ENCODE results near the gene IL20RB. TPM values are rescaled to one million over a fixed set of nuclear protein-coding genes. Genes with fewer than 3 reads are reported as not detected.

The IL20RB gene
- total and polyA plus RNA-seq, 2 of the 13 experiments (the other 11 are each of a cell fraction or from before 2014, with no cell fraction given): 0.22 to 0.32 TPM

GRCh38 chr3:136955813-136956212, 2.0 kb upstream of the IL20RB start (continued):
- TF ChIP-seq ZNF138 (CRISPR knock-in tag; IDR thresholded peaks at IDR 0.05; ENCODE audit: low read depth): no peak
- no peak for TF ChIP-seq TCF12 (IDR thresholded peaks at IDR 0.05)
- TF ChIP-seq TCF12 (CRISPR knock-in tag; IDR thresholded peaks at IDR 0.05): no peak
- TF ChIP-seq FOXP4 (CRISPR knock-in tag; IDR thresholded peaks at IDR 0.05): no peak
- no peak for TF ChIP-seq NAIF1 (CRISPR knock-in tag; IDR thresholded peaks at IDR 0.05; ENCODE audit: borderline replicate concordance)
- TF ChIP-seq SALL2 (CRISPR knock-in tag; IDR thresholded peaks at IDR 0.05): no peak
- TF ChIP-seq ZFP90 (CRISPR knock-in tag; IDR thresholded peaks at IDR 0.05; ENCODE audit: borderline replicate concordance): no peak
- 0 out of 2 replicates have a peak, but pooled peaks have one; percentile 36 for TF ChIP-seq JUN (CRISPR knock-in tag; IDR thresholded peaks at IDR 0.05)
- no peak for TF ChIP-seq ELK4 (CRISPR knock-in tag; IDR thresholded peaks at IDR 0.05; ENCODE audit: borderline replicate concordance)
- no peak for TF ChIP-seq RAD51 (IDR thresholded peaks at IDR 0.05; ENCODE audit: borderline replicate concordance)
- peak; percentile 53; the same call in 1 of the 2 replicates for TF ChIP-seq SMARCE1 (IDR thresholded peaks at IDR 0.05; ENCODE audit: borderline replicate concordance)
- TF ChIP-seq ZNF572 (CRISPR knock-in tag; IDR thresholded peaks at IDR 0.05): no peak
- no peak for TF ChIP-seq PRMT3 (CRISPR knock-in tag; IDR thresholded peaks at IDR 0.05; ENCODE audit: borderline replicate concordance, low read depth)
- TF ChIP-seq CSRNP1 (CRISPR knock-in tag; IDR thresholded peaks at IDR 0.05): no peak
- TF ChIP-seq ZNF704 (CRISPR knock-in tag; IDR thresholded peaks at IDR 0.05; ENCODE audit: borderline replicate concordance): no peak
- TF ChIP-seq ZNF362 (CRISPR knock-in tag; IDR thresholded peaks at IDR 0.05; ENCODE audit: borderline replicate concordance): no peak
- TF ChIP-seq ZNF772 (CRISPR knock-in tag; IDR thresholded peaks at IDR 0.05): no peak
- no peak for TF ChIP-seq MTA1 (CRISPR knock-in tag; IDR thresholded peaks at IDR 0.05; ENCODE audit: borderline replicate concordance)
- TF ChIP-seq ZNF460 (CRISPR knock-in tag; IDR thresholded peaks at IDR 0.05; ENCODE audit: borderline replicate concordance): no peak
- no peak for TF ChIP-seq ZFP36L1 (CRISPR knock-in tag; IDR thresholded peaks at IDR 0.05)
- no peak for TF ChIP-seq ZNF350 (CRISPR knock-in tag; IDR thresholded peaks at IDR 0.05; ENCODE audit: borderline replicate concordance, low read depth)
- TF ChIP-seq SAP130 (CRISPR knock-in tag; IDR thresholded peaks at IDR 0.05; ENCODE audit: low read depth): 0 out of 2 replicates have a peak, but pooled peaks have one; percentile 42
- TF ChIP-seq GTF3A (CRISPR knock-in tag; conservative IDR thresholded peaks at IDR 0.05): no peak
- TF ChIP-seq FOXP1 (IDR thresholded peaks at IDR 0.05): no peak
- no peak for TF ChIP-seq FOXP1 (CRISPR knock-in tag; IDR thresholded peaks at IDR 0.05)
- no peak for TF ChIP-seq FLYWCH1 (CRISPR knock-in tag; IDR thresholded peaks at IDR 0.05)

Measured in HepG2 (cell line).